Type B pancreatic cell (in vitro differentiated cells): ENCODE measurements around the gene KCNC3. TPM values are rescaled to one million over a fixed set of nuclear protein-coding genes. Genes with fewer than 3 reads are reported as not detected.

Experiments
- DNase-seq: peaks from one replicate; pipeline ENCODE4 v3.0.0; 2021; ENCODE audit warnings: mixed read lengths; ENCODE audit not compliant: unreplicated experiment; ENCODE audit errors: extremely low spot score
- H3K27ac Mint-ChIP-seq: 2 replicates; pipeline ENCODE4 v1.8.0; 2021; ENCODE audit warnings: mild to moderate bottlenecking, mixed read lengths
- H3K27me3 Mint-ChIP-seq: 2 replicates; pipeline ENCODE4 v1.8.0; 2021; ENCODE audit warnings: mixed read lengths
- H3K36me3 Mint-ChIP-seq: 2 replicates; pipeline ENCODE4 v1.8.0; 2021; ENCODE audit warnings: mixed read lengths
- H3K4me1 Mint-ChIP-seq: one replicate; pipeline ENCODE4 v1.8.0; 2021; ENCODE audit warnings: mixed read lengths; ENCODE audit not compliant: unreplicated experiment
- H3K4me3 Mint-ChIP-seq: 2 replicates; pipeline ENCODE4 v1.8.0; 2021; ENCODE audit warnings: mild to moderate bottlenecking, mixed read lengths
- H3K9me3 Mint-ChIP-seq: 2 replicates; pipeline ENCODE4 v1.8.0; 2021; ENCODE audit warnings: mixed read lengths
- total RNA-seq: library from RNA; stranded (reverse); gene quantifications from 2 replicates; pipeline ENCODE4 v1.2.1, GENCODE V29; 2021; ENCODE audit warnings: low replicate concordance
- TF ChIP-seq, protein P1 (sequence below): fragments of 200-600 bp; sonication (generic); conservative IDR thresholded peaks from 2 replicates; pipeline ENCODE4 v1.5.0; 2021; ENCODE audit warnings: antibody characterized with exemption, mild to moderate bottlenecking

The KCNC3 gene
- total RNA-seq, 1 donor from 2014 or later: 9.5 TPM

GRCh38 chr19:50317115-50317514, 12.1 kb downstream of the KCNC3 start:
- H3K27me3 Mint-ChIP-seq: peaks cover 57% of the 10 kb centered on the region
- peaks cover 5% of the 10 kb centered on the region for H3K4me1 Mint-ChIP-seq
- no peak for DNase-seq
- H3K27ac Mint-ChIP-seq: no peak overlapping the region
- H3K4me3 Mint-ChIP-seq: no peak overlapping the region
- H3K9me3 Mint-ChIP-seq: no peaks in the 10 kb centered on the region
- TF ChIP-seq, protein P1, sequence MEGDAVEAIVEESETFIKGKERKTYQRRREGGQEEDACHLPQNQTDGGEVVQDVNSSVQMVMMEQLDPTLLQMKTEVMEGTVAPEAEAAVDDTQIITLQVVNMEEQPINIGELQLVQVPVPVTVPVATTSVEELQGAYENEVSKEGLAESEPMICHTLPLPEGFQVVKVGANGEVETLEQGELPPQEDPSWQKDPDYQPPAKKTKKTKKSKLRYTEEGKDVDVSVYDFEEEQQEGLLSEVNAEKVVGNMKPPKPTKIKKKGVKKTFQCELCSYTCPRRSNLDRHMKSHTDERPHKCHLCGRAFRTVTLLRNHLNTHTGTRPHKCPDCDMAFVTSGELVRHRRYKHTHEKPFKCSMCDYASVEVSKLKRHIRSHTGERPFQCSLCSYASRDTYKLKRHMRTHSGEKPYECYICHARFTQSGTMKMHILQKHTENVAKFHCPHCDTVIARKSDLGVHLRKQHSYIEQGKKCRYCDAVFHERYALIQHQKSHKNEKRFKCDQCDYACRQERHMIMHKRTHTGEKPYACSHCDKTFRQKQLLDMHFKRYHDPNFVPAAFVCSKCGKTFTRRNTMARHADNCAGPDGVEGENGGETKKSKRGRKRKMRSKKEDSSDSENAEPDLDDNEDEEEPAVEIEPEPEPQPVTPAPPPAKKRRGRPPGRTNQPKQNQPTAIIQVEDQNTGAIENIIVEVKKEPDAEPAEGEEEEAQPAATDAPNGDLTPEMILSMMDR: no peak
- no peaks in the 10 kb centered on the region for H3K36me3 Mint-ChIP-seq

- TF ChIP-seq, protein P1: peak; percentile 34
- no peak for DNase-seq
- Mint-ChIP-seq H3K4me1 (peaks cover 5% of the 10 kb centered on the region), H3K36me3 (no peaks in the 10 kb centered on the region), H3K27ac (peak overlapping the region; percentile 51), H3K27me3 (peaks cover 65% of the 10 kb centered on the region), H3K9me3 (no peaks in the 10 kb centered on the region), H3K4me3 (peak overlapping the region; percentile 84)
These were observed 13.3 kb downstream of the KCNC3 start for GRCh38 chr19:50315773-50316448.

DNA sequence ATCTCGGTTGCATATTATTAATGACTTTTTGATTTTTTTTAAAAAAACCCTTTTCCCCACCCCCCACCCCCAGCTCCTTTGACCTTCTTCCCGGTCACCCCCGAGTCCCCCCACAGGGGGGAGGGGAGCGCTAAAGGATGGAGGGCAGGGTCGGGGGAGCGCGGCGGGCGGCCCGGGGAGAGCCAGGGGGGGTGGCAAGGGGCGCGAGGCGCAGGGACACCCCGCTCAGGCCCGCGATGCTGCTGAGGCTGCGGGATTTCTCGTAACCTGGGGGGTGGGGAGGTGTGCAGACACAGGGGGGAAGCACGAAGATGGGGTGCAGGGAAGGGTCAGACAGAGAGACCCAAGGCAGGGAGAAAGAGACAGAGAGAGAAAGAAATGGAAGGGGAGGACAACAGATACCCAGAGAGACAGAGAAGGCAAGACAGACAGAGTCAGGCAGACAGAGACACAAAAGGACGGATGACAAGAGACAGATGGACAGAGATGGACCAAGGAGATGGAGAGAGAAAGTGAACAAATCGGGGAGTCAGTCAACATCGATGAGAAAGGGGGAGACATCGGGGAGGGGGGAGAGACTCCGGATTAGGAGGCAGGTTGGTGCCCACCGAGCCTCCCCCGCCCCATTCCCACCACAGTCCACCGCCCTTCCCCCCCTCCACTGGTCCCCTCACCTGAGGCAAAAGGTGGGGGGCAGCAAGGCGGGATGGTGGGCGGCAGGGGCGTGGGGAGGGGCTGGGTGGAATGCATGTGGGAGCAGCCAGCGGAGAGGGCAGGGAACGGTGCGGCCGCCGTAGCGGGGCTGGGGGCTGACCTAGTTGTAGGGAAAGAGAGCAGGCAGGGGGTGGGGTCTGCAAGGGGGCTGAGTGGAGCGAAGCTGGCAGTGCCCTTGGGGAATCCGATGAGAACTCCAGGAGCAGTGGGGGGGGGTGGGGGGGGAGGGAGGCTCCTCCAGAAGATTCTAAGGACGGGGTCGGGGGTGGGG, 14.2 kb downstream of the KCNC3 start:
- peak overlapping the region; percentile 84 for H3K4me3 Mint-ChIP-seq
- H3K27ac Mint-ChIP-seq: peak overlapping the region; percentile 55

GRCh38 chr19:50313812-50314536, 15.2 kb downstream of the KCNC3 start:
- Mint-ChIP-seq H3K4me3 (peak overlapping the region; percentile 75), H3K4me1 (peaks cover 5% of the 10 kb centered on the region), H3K9me3 (no peaks in the 10 kb centered on the region), H3K27ac (peak overlapping the region; percentile 31), H3K36me3 (no peaks in the 10 kb centered on the region), H3K27me3 (peaks cover 74% of the 10 kb centered on the region)
- no peak for DNase-seq
- TF ChIP-seq, protein P1: no peak

More for the DNA sequence above, 14.2 kb downstream of the KCNC3 start:
- Mint-ChIP-seq H3K9me3 (no peaks in the 10 kb centered on the region), H3K27me3 (peaks cover 74% of the 10 kb centered on the region), H3K36me3 (no peaks in the 10 kb centered on the region), H3K4me1 (peaks cover 5% of the 10 kb centered on the region)
- DNase-seq: no peak
- TF ChIP-seq, protein P1: no peak
